Esophagus squamous epithelium (tissue), 5 donors: ENCODE results near the gene SP3. TPM values are rescaled to one million over a fixed set of nuclear protein-coding genes. Genes with fewer than 3 reads are reported as not detected.

Experiments used
- DNase-seq: peaks from one replicate; lab custom pipeline; 2025; lab: John Stamatoyannopoulos, UW
- H3K27ac ChIP-seq, 4 donors: fragments of 200-600 bp; sonication (generic); one replicate each; pipeline ENCODE4 v1.5.1; 2016 to 2019; ENCODE audit warnings: mild to moderate bottlenecking in 1 of 4
- H3K27me3 ChIP-seq, 4 donors: fragments of 200-600 bp; sonication (generic); 1 replicate in 3 of 4; 2 replicates in 1 of 4; pipeline versions ENCODE4 v1.5.1 to v1.6.0; 2017 to 2021; ENCODE audit warnings: antibody characterized with exemption in 1 of 4
- H3K36me3 ChIP-seq, 3 donors: fragments of 200-600 bp; sonication (generic); one replicate each; pipeline ENCODE4 v1.5.1; 2016 to 2019
- H3K4me1 ChIP-seq, 3 donors: fragments of 200-600 bp; sonication (generic); one replicate each; pipeline ENCODE4 v1.5.1; 2017 to 2019
- H3K4me3 ChIP-seq, 4 donors: fragments of 200-600 bp; sonication (generic); 1 replicate in 3 of 4; 2 replicates in 1 of 4; pipeline ENCODE4 v1.5.1; 2016 to 2019; ENCODE audit warnings: mild to moderate bottlenecking in 2 of 4, moderate library complexity in 1 of 4
- H3K9me3 ChIP-seq, 3 donors: fragments of 200-600 bp; sonication (generic); one replicate each; pipeline ENCODE4 v1.5.1; 2016 to 2019
- CTCF ChIP-seq, 6 experiments: fragments of 450-650 bp in 4 of 6; fragments of 200-600 bp in 2 of 6; sonication (generic) in 2 of 6; IDR thresholded peaks; one replicate each; pipeline ENCODE4 v1.5.1; 2016 to 2019; ENCODE audit warnings: antibody characterized with exemption in 6 of 6, mild to moderate bottlenecking in 4 of 6, moderate library complexity in 4 of 6
- POLR2A ChIP-seq, 4 donors: fragments of 450-650 bp; IDR thresholded peaks; one replicate each; pipeline ENCODE4 v1.6.1; 2017; ENCODE audit warnings: antibody characterized with exemption in 4 of 4, mild to moderate bottlenecking in 4 of 4, moderate library complexity in 3 of 4
- WGBS, 2 donors: methylation state at CpG; one replicate each; pipeline ENCODE4 v1.1.5; 2018; 5-methylcytosine and 5-hydroxymethylcytosine counted together
- intact Hi-C: fragments of 100-400 bp; cut with DNase I; formaldehyde crosslinking; loops from one replicate; pipeline ENCODE4 v1.15.0; 2022
- total RNA-seq, 4 donors: library from RNA; depleted of rRNA; stranded (reverse); fragments of >200 nt; gene quantifications; one replicate each; pipeline ENCODE4 v1.1.0, GENCODE V29; 2016
- donor health status: DM: yes; HTN: yes; CAD: no.

Gene SP3
- total RNA-seq, 4 donors from 2014 or later = 41.3 to 97.8 (median 67.6) TPM

- 53 to 55% methylated on average over 5 of the region's 6 CpGs for WGBS, 2 donors
- H3K9me3 ChIP-seq = no peaks in the 10 kb centered on the region
- TF ChIP-seq CTCF (IDR thresholded peaks at IDR 0.05) = no peak
- no peak for TF ChIP-seq POLR2A (IDR thresholded peaks at IDR 0.05)
- no peak overlapping the region for H3K4me3 ChIP-seq
- peaks cover 0 to 27% (median 0%) of the 10 kb centered on the region in 3 donors for H3K4me1 ChIP-seq
- H3K27ac ChIP-seq = no peak overlapping the region
- intact Hi-C loops = no loop called here
- DNase-seq = no peak
- no peaks in the 10 kb centered on the region for H3K27me3 ChIP-seq
- H3K36me3 ChIP-seq = no peaks in the 10 kb centered on the region
Measured at GRCh38 chr2:173860566-173860965, 104.6 kb downstream of the SP3 start.

GRCh38 chr2:173860082-173860481, 105.1 kb downstream of the SP3 start:
- H3K36me3 ChIP-seq = no peaks in the 10 kb centered on the region
- no peaks in the 10 kb centered on the region for H3K9me3 ChIP-seq
- H3K4me3 ChIP-seq = no peak overlapping the region
- H3K27ac ChIP-seq = no peak overlapping the region
- H3K27me3 ChIP-seq = no peaks in the 10 kb centered on the region
- H3K4me1 ChIP-seq = peaks cover 0 to 29% (median 0%) of the 10 kb centered on the region in 3 donors
- TF ChIP-seq CTCF (IDR thresholded peaks at IDR 0.05) (no peak), POLR2A (IDR thresholded peaks at IDR 0.05) (no peak)
- intact Hi-C loops = no loop called here
- DNase-seq = no peak
- WGBS, 2 donors = 33 to 52% methylated on average over 2 of the region's 2 CpGs

GRCh38 chr2:173858291-173858731, 106.9 kb downstream of the SP3 start:
- DNase-seq = no peak
- Histone ChIP-seq H3K27me3 (no peaks in the 10 kb centered on the region), H3K4me1 (peaks cover 0 to 39% (median 0%) of the 10 kb centered on the region in 3 donors), H3K36me3 (no peaks in the 10 kb centered on the region), H3K4me3 (no peak overlapping the region), H3K9me3 (no peaks in the 10 kb centered on the region), H3K27ac (no peak overlapping the region)
- intact Hi-C loops = no loop called here
- TF ChIP-seq CTCF (IDR thresholded peaks at IDR 0.05) (no peak), POLR2A (IDR thresholded peaks at IDR 0.05) (no peak)
- 32 to 37% methylated on average over 10 of the region's 10 CpGs for WGBS, 2 donors
